Heart left ventricle (tissue), 13 donors: Measurements from ENCODE around the gene ITIH5.

ENCODE experiments used
- POLR2A ChIP-seq, 2 donors: fragments of 450-650 bp; IDR thresholded peaks; one replicate each; pipeline ENCODE4 v1.6.1; 2017; ENCODE audit warnings: antibody characterized with exemption in 2 of 2, mild to moderate bottlenecking in 2 of 2, moderate library complexity in 2 of 2
- TF ChIP-seq, protein P1 (sequence below), 12 donors: fragments of 200-600 bp; sonication (generic) in 4 of 12; IDR thresholded peaks; one replicate each; pipeline versions ENCODE4 v1.5.0 to v1.8.0; 2018 to 2022; ENCODE audit warnings: antibody characterized with exemption in 12 of 12, mild to moderate bottlenecking in 5 of 12
- donor health status: ischemic (EF 13 %, LVEDD 7.1; RV severe dilation, severe dysfunction).
- donor health status: DM: no; HTN: yes; CAD: no.
- donor health status: DM: no; HTN: no; CAD: no.
- donor health status: ischemic (EF 25% LVEDD 6.9; RV normal size, moderate dysfunction).
- donor health status: ischemic (EF 25% LVEDD 5.7; RV mildly dilated, moderate dysfunction).
- donor health status: ischemic (EF 35%, LVEDD 5.7; RV mildly dilated, moderate dysfunction).
- donor health status: nonischemic (EF 11% LVEDD 7.7; RV severe dilation, severe dysfunction).
- donor health status: DM: yes; HTN: yes; CAD: no.
- donor health status: PGD.
- donor health status: ischemic (EF 29% LVEDD 5.4; RV normal size, mild dysfunction).
- donor health status: nonischemic (EF 23%, LVEDD 6.1; RV moderate dilation, normal function).

DNA sequence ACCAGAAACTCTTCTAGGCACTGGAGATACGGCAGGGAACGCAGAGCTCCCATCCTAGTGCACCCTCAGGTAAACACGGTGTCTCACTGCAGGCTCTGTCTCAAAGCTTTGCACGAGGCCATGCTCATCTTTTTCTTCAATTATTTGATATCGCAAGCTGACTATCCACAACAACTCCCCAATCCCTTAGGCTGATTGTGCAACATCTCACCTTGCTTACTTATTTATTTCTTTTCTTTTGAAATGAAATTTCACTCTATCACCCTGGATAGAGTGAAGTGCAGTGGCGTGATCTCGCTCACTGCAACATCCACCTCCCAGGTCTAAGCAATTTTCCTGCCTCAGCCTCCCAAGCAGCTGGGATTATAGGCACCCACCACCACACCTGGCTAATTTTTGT, 48.7 kb upstream of the ITIH5 start:
- TF ChIP-seq, protein P1, sequence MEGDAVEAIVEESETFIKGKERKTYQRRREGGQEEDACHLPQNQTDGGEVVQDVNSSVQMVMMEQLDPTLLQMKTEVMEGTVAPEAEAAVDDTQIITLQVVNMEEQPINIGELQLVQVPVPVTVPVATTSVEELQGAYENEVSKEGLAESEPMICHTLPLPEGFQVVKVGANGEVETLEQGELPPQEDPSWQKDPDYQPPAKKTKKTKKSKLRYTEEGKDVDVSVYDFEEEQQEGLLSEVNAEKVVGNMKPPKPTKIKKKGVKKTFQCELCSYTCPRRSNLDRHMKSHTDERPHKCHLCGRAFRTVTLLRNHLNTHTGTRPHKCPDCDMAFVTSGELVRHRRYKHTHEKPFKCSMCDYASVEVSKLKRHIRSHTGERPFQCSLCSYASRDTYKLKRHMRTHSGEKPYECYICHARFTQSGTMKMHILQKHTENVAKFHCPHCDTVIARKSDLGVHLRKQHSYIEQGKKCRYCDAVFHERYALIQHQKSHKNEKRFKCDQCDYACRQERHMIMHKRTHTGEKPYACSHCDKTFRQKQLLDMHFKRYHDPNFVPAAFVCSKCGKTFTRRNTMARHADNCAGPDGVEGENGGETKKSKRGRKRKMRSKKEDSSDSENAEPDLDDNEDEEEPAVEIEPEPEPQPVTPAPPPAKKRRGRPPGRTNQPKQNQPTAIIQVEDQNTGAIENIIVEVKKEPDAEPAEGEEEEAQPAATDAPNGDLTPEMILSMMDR (IDR thresholded peaks at IDR 0.05): no peak
- TF ChIP-seq POLR2A (IDR thresholded peaks at IDR 0.05): no peak
